Measurements from ENCODE around the gene PLEKHB1. TPM values are rescaled to one million over a fixed set of nuclear protein-coding genes. Genes with fewer than 3 reads are reported as not detected.

Gene PLEKHB1
- total RNA-seq, 1 experiment from 2014 or later, result 0.15 TPM

- peak; percentile 60 for DNase-seq (ENCODE audit: extremely low read depth, low read depth)
Measured at GRCh38 chr11:73647459-73648100, 1.2 kb downstream of the PLEKHB1 start.

DNA sequence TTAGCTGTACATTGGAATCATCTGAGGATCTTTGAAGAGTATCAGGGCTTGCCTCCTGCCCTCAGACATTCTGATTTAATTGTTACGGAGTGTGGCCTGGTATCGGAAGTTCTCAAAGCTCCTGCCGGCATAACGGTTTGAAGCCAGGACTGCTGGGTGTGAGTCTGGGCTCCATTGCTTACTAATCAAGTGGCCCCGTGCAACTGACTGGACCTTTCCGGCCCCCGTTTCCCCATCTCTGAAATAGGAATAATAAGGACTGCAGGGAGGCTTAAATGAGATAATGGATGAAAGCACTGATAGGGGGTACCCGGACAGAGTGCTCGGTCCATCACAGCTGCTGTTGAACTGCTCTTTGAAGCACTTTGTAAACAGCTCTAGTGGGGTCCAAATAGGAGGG is 1.7 kb downstream of the PLEKHB1 start:
- DNase-seq (ENCODE audit: extremely low read depth, low read depth), result no peak

GRCh38 chr11:73648571-73649046 is 2.2 kb downstream of the PLEKHB1 start:
- no peak for DNase-seq (ENCODE audit: extremely low read depth, low read depth)

DNA sequence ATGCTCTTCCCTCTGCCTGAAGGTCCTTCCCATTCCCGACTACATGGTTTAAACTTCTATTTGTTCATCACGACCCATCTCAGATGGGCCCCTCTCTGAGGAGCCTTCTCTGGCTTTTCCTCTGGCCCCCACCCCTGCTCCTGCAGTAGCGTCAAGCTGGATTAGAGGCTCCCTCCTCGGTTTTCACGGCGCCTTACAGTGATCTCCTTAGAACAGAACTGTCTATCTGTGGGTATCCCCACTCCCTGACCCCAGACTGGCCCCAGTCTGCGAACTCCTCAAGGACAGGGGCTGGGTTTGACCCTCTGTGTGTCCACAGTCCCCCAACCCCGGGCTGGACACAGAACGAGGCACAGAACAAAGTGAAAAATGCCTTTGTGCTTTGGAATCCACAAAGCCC is 2.8 kb downstream of the PLEKHB1 start:
- DNase-seq (ENCODE audit: extremely low read depth, low read depth), result no peak

- no peak for DNase-seq (ENCODE audit: extremely low read depth, low read depth)
Measured at GRCh38 chr11:73650400-73650799, 4.0 kb downstream of the PLEKHB1 start.

DNA sequence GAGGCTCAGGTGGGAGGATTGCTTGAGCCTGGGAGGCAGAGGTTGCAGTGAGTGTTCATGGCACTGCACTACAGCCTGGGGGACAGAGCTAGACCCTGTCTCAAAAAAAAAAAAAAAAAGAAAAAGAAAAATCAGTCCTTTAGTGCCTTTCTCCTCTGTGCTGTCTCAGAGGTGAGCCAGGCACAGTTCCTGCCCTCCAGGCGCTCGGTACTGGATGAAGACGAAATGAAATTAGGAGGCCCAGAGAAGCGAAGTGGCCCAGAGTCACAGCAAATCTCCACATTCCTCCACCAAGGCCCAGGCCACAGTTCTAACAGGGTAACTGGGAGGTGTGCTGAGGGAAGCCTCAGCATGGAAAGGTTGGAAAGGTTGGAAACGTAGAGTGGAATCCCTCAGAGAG is 4.9 kb downstream of the PLEKHB1 start:
- no peak for DNase-seq (ENCODE audit: extremely low read depth, low read depth)

DNA sequence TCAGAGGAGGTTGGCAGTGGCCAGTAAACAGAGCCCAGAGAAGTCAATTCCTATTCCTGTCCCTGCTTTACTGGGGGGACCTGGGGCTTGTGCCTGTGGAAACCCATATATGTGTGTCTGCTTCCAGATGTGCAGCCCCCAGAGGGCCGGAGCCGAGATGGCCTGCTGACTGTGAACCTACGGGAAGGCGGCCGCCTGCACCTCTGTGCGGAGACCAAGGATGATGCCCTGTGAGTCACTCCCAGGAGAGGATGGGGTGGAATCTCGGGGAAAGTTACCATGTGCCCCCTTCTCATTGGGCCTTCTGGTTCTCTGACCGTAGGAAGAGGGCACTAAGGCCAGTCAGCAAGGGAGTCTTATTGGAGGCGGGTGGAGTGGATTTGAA is 5.3 kb downstream of the PLEKHB1 start:
- no peak for DNase-seq (ENCODE audit: extremely low read depth, low read depth)

- DNase-seq (ENCODE audit: extremely low read depth, low read depth), result no peak
Measured at GRCh38 chr11:73652046-73652730, 5.8 kb downstream of the PLEKHB1 start.

DNA sequence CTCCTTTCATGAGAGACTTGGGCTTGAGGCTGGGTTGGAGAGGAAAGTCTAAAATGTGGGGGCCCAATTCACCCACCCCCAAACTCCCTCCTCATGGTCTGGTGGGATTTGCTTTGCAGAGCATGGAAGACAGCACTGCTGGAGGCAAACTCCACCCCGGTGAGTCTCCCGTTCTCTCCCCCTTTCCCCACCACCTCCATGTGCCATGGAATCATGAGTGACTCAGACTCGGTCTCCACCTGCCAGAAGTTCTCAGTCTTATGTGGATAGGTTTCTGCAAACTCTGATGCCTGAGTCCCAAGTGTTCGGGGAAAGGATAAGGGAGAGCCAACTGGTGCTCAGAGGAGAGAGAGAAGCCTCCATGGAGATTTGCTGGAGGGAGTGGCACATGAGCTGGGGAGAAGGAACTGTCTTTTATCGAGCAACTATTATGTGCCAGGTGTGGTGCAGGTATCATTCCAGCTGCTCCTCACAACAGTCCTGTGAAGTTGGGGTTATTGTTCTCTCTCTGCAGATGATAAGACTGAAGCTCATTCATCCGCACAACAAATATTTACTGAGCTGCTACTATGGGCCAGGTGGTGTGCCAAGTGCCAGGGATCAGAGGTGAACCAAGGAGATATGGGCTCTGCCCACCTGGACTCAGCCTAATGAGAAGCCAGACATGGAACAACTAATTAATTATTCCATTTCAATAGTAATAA is 6.6 kb downstream of the PLEKHB1 start:
- DNase-seq (ENCODE audit: extremely low read depth, low read depth), result no peak

- DNase-seq (ENCODE audit: extremely low read depth, low read depth), result no peak
Measured at GRCh38 chr11:73653996-73654395, 7.6 kb downstream of the PLEKHB1 start.

- DNase-seq (ENCODE audit: extremely low read depth, low read depth), result no peak
Measured at GRCh38 chr11:73654482-73655021, 8.2 kb downstream of the PLEKHB1 start.

DNA sequence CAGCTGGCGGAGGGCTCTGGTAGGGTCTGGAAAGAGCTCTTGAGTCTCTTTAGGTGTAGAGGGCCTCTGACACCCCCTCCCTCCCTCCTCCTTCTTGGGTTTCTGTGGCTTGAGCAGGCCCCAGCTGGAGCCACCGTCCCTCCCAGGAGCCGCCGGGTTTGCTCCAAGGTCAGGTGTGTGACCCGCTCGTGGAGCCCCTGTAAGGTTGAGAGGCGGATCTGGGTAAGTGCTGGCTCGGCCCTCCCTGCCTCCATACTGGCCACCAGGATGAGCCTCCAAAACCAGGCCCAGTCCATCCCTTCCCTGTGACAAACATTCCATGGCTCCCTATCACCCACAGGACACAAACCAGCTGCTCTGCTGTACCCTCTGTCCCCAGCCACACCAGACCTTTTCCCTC is 9.3 kb downstream of the PLEKHB1 start:
- DNase-seq (ENCODE audit: extremely low read depth, low read depth), result no peak

DNA sequence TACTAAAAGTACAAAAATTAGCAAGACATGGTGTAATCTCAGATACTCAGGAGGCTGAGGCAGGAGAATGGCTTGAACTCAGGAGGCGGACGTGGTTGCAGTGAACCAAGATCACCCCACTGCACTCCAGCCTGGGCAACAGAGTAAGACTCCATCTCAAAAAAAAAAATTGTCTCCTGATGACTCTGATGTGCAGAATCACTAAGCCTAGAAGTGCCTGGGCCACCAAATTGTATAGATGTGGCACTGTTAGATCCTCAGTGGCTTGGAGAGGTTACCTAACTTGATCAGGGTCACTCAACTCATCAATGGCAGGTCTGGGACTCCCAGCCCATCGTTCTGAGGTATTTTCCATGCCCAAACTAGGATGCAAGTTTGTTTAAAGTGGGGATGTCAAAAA is 10.6 kb downstream of the PLEKHB1 start:
- no peak for DNase-seq (ENCODE audit: extremely low read depth, low read depth)

DNA sequence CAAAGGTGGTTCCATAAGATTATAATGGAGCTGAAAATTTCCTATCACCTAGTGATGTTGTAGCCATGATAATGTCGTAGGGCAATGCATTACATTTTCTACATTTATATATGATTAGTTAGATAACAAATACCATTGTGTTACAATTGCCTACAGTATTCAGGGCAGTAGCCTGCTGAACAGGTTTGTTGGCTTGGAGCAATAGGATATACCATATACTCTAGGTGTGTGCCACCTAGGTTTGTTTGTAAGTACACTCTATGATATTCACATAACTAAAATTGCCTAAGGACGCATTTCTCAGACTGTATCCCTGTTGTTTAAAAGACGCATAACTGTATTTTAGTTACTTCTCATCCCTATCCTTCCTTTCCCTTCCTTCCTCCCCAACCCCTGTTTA is 13.6 kb downstream of the PLEKHB1 start:
- DNase-seq (ENCODE audit: extremely low read depth, low read depth), result no peak

DNA sequence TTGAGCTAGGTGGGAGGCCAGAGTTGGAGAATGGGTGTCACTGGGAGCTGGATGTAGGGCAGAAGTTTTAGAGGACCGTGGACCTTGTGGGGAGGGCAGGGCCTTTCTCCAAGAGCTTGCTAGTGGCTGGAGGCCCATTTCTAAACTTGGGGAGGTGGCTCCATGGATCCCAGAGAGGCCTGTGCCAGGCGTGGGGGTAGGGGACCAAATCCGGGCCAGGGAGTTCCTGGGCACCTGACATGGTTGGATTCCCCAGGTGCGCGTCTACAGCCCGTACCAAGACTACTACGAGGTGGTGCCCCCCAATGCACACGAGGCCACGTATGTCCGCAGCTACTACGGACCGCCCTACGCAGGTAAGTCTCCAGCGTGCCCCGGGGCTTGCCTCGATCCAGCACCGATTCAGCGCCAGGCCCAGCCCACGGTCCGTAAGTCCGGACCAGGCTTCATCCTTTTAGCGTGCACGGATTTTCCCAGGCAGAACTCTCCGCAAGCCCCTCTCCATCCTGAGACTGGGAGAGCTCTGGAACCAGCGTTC is 14.2 kb downstream of the PLEKHB1 start:
- DNase-seq (ENCODE audit: extremely low read depth, low read depth), result no peak

GRCh38 chr11:73661035-73661628 is 14.8 kb downstream of the PLEKHB1 start:
- peak; percentile 72 for DNase-seq (ENCODE audit: extremely low read depth, low read depth)

DNA sequence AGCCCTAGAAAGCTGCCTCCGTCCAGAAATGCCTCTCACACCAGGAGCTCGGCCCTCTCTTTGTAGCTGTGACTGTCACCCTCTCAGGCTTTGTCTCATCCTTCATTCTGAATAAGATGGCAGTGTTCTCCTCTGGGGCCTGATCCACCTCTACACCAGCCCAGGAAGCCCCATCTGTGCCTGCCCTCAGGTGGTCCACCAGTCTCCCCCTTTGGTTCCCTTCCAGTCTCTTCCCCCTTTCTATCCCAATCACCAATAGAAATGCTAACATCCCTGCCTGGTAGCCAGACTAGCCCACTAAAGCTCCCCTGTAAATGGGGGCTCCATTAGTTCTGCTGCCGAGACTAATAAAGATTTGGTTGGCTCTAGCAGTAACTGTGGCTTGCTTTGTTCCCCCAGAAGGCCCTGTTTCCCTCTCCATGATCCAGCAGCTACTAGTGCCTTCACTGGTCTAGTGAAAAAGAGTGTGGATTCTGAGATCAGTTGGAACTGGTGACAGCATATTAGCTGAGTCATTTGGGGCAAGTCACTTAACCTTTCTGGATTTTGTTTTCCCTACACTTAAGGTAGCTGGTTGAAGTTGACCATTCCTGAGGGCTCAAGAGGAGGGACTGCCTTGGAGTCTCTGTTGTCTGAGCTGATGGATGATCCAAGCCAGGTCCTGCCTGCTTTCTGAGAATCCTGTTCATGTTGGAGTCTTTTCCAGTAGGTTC is 16.2 kb downstream of the PLEKHB1 start:
- no peak for DNase-seq (ENCODE audit: extremely low read depth, low read depth)

- no peak for DNase-seq (ENCODE audit: extremely low read depth, low read depth)
Measured at GRCh38 chr11:73663604-73664495, 17.5 kb downstream of the PLEKHB1 start.

DNA sequence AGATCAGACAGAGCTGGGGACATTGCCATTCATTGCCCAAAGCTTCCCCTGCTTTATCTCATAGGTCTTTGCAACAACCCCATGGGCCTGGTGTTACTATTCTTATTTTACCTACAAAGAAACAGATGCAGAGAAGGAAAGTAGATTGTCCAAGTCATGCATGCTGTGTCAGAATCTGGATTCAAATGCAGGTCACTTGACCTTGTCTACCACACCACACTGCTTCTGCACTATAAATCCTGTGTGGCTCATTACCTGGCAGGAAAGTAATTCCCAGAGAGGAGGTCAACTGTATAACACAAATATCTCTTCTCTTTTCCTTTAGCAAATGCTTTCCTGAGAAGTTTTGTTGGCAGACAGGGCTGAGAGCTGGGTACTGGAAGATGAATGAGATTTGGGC is 18.5 kb downstream of the PLEKHB1 start:
- no peak for DNase-seq (ENCODE audit: extremely low read depth, low read depth)

Measured in NCI-H460 (cell line).